ENCODE measurements around the gene FAM240B. TPM values are rescaled to one million over a fixed set of nuclear protein-coding genes. Genes with fewer than 3 reads are reported as not detected.

Gene FAM240B
- total RNA-seq, 1 experiment from 2014 or later, result not detected

DNA sequence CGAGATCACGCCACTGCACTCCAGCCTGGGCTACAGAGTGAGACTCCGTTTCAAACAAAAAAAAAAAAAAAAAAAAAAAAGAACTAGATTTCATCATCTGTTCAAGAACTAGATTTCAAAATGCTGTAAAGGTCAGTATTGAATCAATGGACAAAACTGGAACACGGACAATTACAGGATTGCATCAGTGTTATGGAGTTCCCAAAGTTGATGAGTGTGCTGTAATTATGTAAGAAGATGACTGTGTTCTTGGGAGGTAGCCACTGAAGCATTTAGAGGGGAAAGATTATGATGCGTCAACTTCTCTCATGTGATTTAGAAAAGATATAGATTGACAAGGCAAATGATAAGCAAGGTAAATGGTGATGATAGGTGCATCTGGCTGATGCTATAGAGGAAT lies 6.5 kb downstream of the FAM240B start:
- H2BK20ac ChIP-seq (ENCODE audit: low read depth, low read length, poor library complexity, severe bottlenecking), result no peak overlapping the region
- H3K9ac ChIP-seq (ENCODE audit: extremely low read depth, insufficient read length, low read length), result no peak overlapping the region
- no peak overlapping the region for H3K18ac ChIP-seq (ENCODE audit: insufficient read length, low read depth, low read length)
- H3K56ac ChIP-seq (ENCODE audit: insufficient read length, low read depth, low read length), result no peak overlapping the region
- H2BK15ac ChIP-seq (ENCODE audit: low read depth, low read length), result no peak overlapping the region
- H3K27me3 ChIP-seq (ENCODE audit: insufficient read depth, low read length), result no peaks in the 10 kb centered on the region
- H3K4ac ChIP-seq (ENCODE audit: low read depth, low read length), result no peak overlapping the region
- H3K23ac ChIP-seq (ENCODE audit: insufficient read length, low read depth, low read length), result no peak overlapping the region
- no CpG with 5 or more reads among the region's 5 CpGs for WGBS (ENCODE audit: extremely low coverage, insufficient read length, low lambda C conversion rate)
- no peak overlapping the region for H4K8ac ChIP-seq (replicated peaks; ENCODE audit: insufficient read length, low read depth, low read length)
- no peak overlapping the region for H3T11ph ChIP-seq (ENCODE audit: low read length)
- H2BK5ac ChIP-seq (ENCODE audit: insufficient read length, low read length), result no peak overlapping the region
- H3K9me3 ChIP-seq (ENCODE audit: control insufficient read depth, low read depth, low read length), result no peaks in the 10 kb centered on the region
- no peaks in the 10 kb centered on the region for H3K9me3 Mint-ChIP-seq
- H2BK120ac ChIP-seq (ENCODE audit: low read depth, low read length, poor library complexity, severe bottlenecking), result no peak overlapping the region
- no peak overlapping the region for H3K27ac Mint-ChIP-seq
- H2BK12ac ChIP-seq (ENCODE audit: insufficient read length, low read depth, low read length), result no peak overlapping the region
- no peak overlapping the region for H2AK5ac ChIP-seq (ENCODE audit: insufficient read length, low read length)
- H4K91ac ChIP-seq (ENCODE audit: insufficient read length, low read depth, low read length), result no peak overlapping the region
- H4K5ac ChIP-seq (ENCODE audit: insufficient read length, low read depth, low read length), result no peak overlapping the region
- TF ChIP-seq, protein P1, sequence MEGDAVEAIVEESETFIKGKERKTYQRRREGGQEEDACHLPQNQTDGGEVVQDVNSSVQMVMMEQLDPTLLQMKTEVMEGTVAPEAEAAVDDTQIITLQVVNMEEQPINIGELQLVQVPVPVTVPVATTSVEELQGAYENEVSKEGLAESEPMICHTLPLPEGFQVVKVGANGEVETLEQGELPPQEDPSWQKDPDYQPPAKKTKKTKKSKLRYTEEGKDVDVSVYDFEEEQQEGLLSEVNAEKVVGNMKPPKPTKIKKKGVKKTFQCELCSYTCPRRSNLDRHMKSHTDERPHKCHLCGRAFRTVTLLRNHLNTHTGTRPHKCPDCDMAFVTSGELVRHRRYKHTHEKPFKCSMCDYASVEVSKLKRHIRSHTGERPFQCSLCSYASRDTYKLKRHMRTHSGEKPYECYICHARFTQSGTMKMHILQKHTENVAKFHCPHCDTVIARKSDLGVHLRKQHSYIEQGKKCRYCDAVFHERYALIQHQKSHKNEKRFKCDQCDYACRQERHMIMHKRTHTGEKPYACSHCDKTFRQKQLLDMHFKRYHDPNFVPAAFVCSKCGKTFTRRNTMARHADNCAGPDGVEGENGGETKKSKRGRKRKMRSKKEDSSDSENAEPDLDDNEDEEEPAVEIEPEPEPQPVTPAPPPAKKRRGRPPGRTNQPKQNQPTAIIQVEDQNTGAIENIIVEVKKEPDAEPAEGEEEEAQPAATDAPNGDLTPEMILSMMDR (conservative IDR thresholded peaks at IDR 0.05), result no peak
- no peak overlapping the region for H3K4me2 ChIP-seq (ENCODE audit: insufficient read depth, insufficient read length, low read length)
- H3K4me3 Mint-ChIP-seq, result no peak overlapping the region
- H3K4me1 Mint-ChIP-seq, result peaks cover 14% of the 10 kb centered on the region in 2 experiments
- H3K36me3 Mint-ChIP-seq (ENCODE audit: insufficient read depth in 1 of 3, low read depth in 3 of 3), result no peaks in the 10 kb centered on the region
- H3K27ac ChIP-seq (ENCODE audit: insufficient read length, low read depth, low read length), result no peak overlapping the region
- H3K4me1 ChIP-seq (ENCODE audit: insufficient read depth, low read length), result no peaks in the 10 kb centered on the region; the same call in 1 of the 2 replicates
- no peaks in the 10 kb centered on the region; the same call in 1 of the 2 replicates for H3K27me3 Mint-ChIP-seq (ENCODE audit: low read depth)
- H4K20me1 ChIP-seq (ENCODE audit: control insufficient read depth, insufficient read depth, insufficient read length), result no peaks in the 10 kb centered on the region
- no peak for DNase-seq
- H3K79me2 ChIP-seq (ENCODE audit: insufficient read depth, low read length), result no peaks in the 10 kb centered on the region
- H3K14ac ChIP-seq (ENCODE audit: insufficient read depth, low read length), result no peak overlapping the region
- no peak overlapping the region for H2AFZ ChIP-seq (ENCODE audit: low read length)
- no peaks in the 10 kb centered on the region for H3K79me1 ChIP-seq (ENCODE audit: insufficient read depth, low read depth, low read length, poor library complexity, severe bottlenecking)
- H3K23me2 ChIP-seq (ENCODE audit: insufficient read length, low read depth, low read length, poor library complexity, severe bottlenecking), result no peaks in the 10 kb centered on the region
